ENCODE measurements around the gene BTBD16.

BTBD16 gene

GRCh38 chr10:122376364-122376961, 105.4 kb downstream of the BTBD16 start:
- DNase-seq: no peak

GRCh38 chr10:122379041-122379440, 107.9 kb downstream of the BTBD16 start:
- DNase-seq: no peak

GRCh38 chr10:122379537-122379936, 108.4 kb downstream of the BTBD16 start:
- no peak for DNase-seq

GRCh38 chr10:122380703-122381102, 109.6 kb downstream of the BTBD16 start:
- DNase-seq: no peak

GRCh38 chr10:122381680-122382079, 110.6 kb downstream of the BTBD16 start:
- DNase-seq: no peak

- no peak for DNase-seq
Measured at GRCh38 chr10:122386514-122386913, 115.4 kb downstream of the BTBD16 start.

GRCh38 chr10:122387572-122387971, 116.5 kb downstream of the BTBD16 start:
- DNase-seq: no peak

Data from activated CD4-positive, alpha-beta T cell treated with anti-CD3 and anti-CD28 coated beads, Interleukin-2, amount 50 U/mL, for 4 hours (primary cell).